NOMO-1 treated with dmso at 0.1 percent for 144 hours (cell line): ENCODE data around the gene SMARCD1.
"Not testable (repeated sequence)": the region's sequence is repeated elsewhere in the genome, so short reads cannot be mapped to it uniquely, and the experiment has no call there.

Source experiments
- DNase-seq: peaks from one replicate; lab custom pipeline; 2025; ENCODE audit not compliant: unreplicated experiment; lab: John Stamatoyannopoulos, UW

Gene SMARCD1

DNA sequence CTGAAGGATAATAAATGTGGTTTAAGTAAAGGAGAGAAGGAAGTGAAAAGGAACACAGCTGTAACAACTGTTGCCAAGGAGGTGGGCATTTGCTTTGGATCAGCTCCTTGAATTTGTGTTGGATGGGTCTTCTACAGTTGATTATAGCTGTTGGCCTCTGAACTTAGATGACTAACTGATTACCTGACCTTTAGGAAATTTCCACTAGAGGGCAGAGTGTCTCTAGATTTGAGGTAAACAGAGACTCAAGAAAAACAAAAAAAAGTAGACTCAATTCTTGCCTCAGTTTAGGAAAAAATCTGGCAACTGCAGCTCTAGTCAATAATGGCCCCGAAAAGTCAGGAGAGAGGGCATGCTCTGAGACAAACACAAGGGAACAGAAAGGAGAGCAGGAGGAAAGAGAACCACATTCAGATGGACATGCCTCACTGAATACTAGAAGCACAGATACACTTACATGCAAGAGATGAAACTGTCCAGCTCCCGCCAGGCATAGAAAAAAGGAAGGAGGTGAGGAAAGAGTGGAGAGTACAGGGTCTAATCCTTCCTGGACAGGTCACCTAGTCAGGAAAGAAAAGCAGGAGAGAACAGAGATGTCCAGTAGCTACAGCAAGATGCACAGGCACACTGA is 47.5 kb downstream of the SMARCD1 start:
- DNase-seq: no peak

GRCh38 chr12:50142993-50143392 is 57.9 kb downstream of the SMARCD1 start:
- DNase-seq: no peak

DNA sequence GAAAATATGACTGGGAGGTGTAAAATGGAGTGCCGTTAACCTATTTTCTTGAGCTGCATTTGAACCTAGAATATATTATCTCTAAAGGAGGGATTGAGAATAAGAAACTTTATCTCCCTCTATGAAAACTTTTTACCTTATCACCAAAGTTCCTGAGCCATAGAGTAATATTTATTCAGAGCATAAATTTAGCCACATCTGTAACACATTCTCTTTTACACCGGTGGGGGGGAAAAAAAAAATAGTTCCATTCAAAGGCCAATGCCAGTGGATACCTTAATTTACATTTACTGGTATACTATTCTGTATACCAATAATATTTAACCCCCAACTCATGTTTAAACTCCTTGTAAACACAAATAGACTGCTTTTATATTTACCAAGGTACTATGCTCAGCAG is 60.3 kb downstream of the SMARCD1 start:
- DNase-seq: no peak

GRCh38 chr12:50147281-50147680 is 62.1 kb downstream of the SMARCD1 start:
- no peak for DNase-seq

- DNase-seq: not testable (repeated sequence)
These were observed 62.9 kb downstream of the SMARCD1 start for GRCh38 chr12:50148011-50148410.

GRCh38 chr12:50149311-50149710 is 64.2 kb downstream of the SMARCD1 start:
- DNase-seq: no peak
